Neutrophil (primary cell): Measurements from ENCODE around the gene TTC38.
A peak's percentile ranks its signal among the peaks of the same experiment; 100 is the strongest.

ENCODE experiments used
- H3K27ac ChIP-seq: fragments of 200-600 bp; sonication (generic); 2 replicates; pipeline ENCODE4 v1.5.1; 2016; ENCODE audit warnings: mild to moderate bottlenecking, moderate library complexity
- H3K27me3 ChIP-seq: fragments of 200-600 bp; sonication (generic); 2 replicates; pipeline ENCODE4 v1.6.0; 2016; ENCODE audit warnings: mild to moderate bottlenecking
- H3K36me3 ChIP-seq: fragments of 200-600 bp; sonication (generic); 2 replicates; pipeline ENCODE4 v1.5.1; 2017
- H3K4me1 ChIP-seq, 2 experiments: fragments of 200-600 bp in 1 of 2; sonication (generic) in 1 of 2; 1 replicate in 1 of 2; 2 replicates in 1 of 2; pipeline versions ENCODE4 v1.5.1 to v1.6.1; 2013 to 2016; ENCODE audit warnings: low read depth in 1 of 2, low read length in 1 of 2, mild to moderate bottlenecking in 1 of 2, moderate library complexity in 1 of 2; ENCODE audit not compliant: control insufficient read depth in 1 of 2, insufficient read depth in 1 of 2
- H3K4me3 ChIP-seq, 2 experiments: fragments of 200-600 bp in 1 of 2; sonication (generic) in 1 of 2; 1 replicate in 1 of 2; 2 replicates in 1 of 2; pipeline ENCODE4 v1.5.1; 2013 to 2016; ENCODE audit warnings: low read depth in 1 of 2, low read length in 1 of 2, mild to moderate bottlenecking in 1 of 2, moderate library complexity in 1 of 2
- H3K9me3 ChIP-seq: fragments of 200-600 bp; sonication (generic); 2 replicates; pipeline ENCODE4 v1.5.1; 2016
- CTCF ChIP-seq: fragments of 200-600 bp; sonication (generic); IDR thresholded peaks from 2 replicates; pipeline ENCODE4 v1.5.1; 2016; ENCODE audit warnings: antibody characterized with exemption

TTC38 gene

GRCh38 chr22:46251266-46251665 is 16.5 kb upstream of the TTC38 start:
- H3K27me3 ChIP-seq = no peaks in the 10 kb centered on the region
- no peak overlapping the region for H3K27ac ChIP-seq
- peaks cover 15% of the 10 kb centered on the region in 2 experiments for H3K4me1 ChIP-seq
- H3K4me3 ChIP-seq = peak overlapping the region; percentile 79 to 90
- no peak for TF ChIP-seq CTCF
- no peaks in the 10 kb centered on the region for H3K36me3 ChIP-seq
- no peaks in the 10 kb centered on the region for H3K9me3 ChIP-seq

GRCh38 chr22:46251816-46252380 is 15.9 kb upstream of the TTC38 start:
- H3K9me3 ChIP-seq = no peaks in the 10 kb centered on the region
- H3K27me3 ChIP-seq = no peaks in the 10 kb centered on the region
- H3K4me3 ChIP-seq = no peak overlapping the region
- no peak overlapping the region for H3K27ac ChIP-seq
- no peaks in the 10 kb centered on the region for H3K36me3 ChIP-seq
- no peak for TF ChIP-seq CTCF
- peaks cover 15% of the 10 kb centered on the region in 2 experiments for H3K4me1 ChIP-seq

GRCh38 chr22:46256358-46256958 is 11.3 kb upstream of the TTC38 start:
- Histone ChIP-seq H3K36me3 (no peaks in the 10 kb centered on the region), H3K27ac (no peak overlapping the region), H3K9me3 (no peaks in the 10 kb centered on the region), H3K4me1 (peaks cover 19 to 23% of the 10 kb centered on the region in 2 experiments), H3K4me3 (no peak overlapping the region), H3K27me3 (no peaks in the 10 kb centered on the region)
- TF ChIP-seq CTCF = no peak

- Histone ChIP-seq H3K27ac (peak overlapping the region; percentile 78), H3K27me3 (peaks cover 23% of the 10 kb centered on the region), H3K9me3 (no peaks in the 10 kb centered on the region), H3K4me1 (peaks cover 33 to 40% of the 10 kb centered on the region in 2 experiments), H3K4me3 (no peak overlapping the region), H3K36me3 (no peaks in the 10 kb centered on the region)
- no peak for TF ChIP-seq CTCF
Observed at GRCh38 chr22:46259374-46259773, 8.4 kb upstream of the TTC38 start.

GRCh38 chr22:46260038-46260437 is 7.8 kb upstream of the TTC38 start:
- Histone ChIP-seq H3K27me3 (peaks cover 23% of the 10 kb centered on the region), H3K9me3 (no peaks in the 10 kb centered on the region), H3K27ac (peak overlapping the region; percentile 78), H3K4me3 (no peak overlapping the region), H3K4me1 (peaks cover 33 to 40% of the 10 kb centered on the region in 2 experiments), H3K36me3 (no peaks in the 10 kb centered on the region)
- TF ChIP-seq CTCF = no peak
